GM12891 (cell line): ENCODE measurements around the gene CMBL.

ENCODE experiments used
- POLR2A ChIP-seq: IDR thresholded peaks from 2 replicates; pipeline ENCODE4 v1.6.1; 2011; ENCODE audit warnings: low read depth, low read length, control low read depth
- POLR2AphosphoS5 ChIP-seq: IDR thresholded peaks from 2 replicates; pipeline ENCODE4 v1.6.1; 2011; ENCODE audit warnings: low read depth, low read length, control low read depth
- SPI1 ChIP-seq: IDR thresholded peaks from 2 replicates; pipeline ENCODE4 v1.6.1; 2011; ENCODE audit warnings: low read depth, low read length, control low read depth

GRCh38 chr5:10306806-10307205 is 896 bp downstream of the CMBL start:
- TF ChIP-seq POLR2A = no peak
- TF ChIP-seq POLR2AphosphoS5 = no peak
- no peak for TF ChIP-seq SPI1
